SH-SY5Y (cell line): Measurements from ENCODE around the gene MED13.

Experiments
- GATA2 ChIP-seq: IDR thresholded peaks from 2 replicates; pipeline ENCODE4 v1.6.1; 2011; ENCODE audit warnings: mild to moderate bottlenecking, low read depth, low read length
- GATA3 ChIP-seq: IDR thresholded peaks from 2 replicates; pipeline ENCODE4 v1.6.1; 2011; ENCODE audit warnings: low read depth, mild to moderate bottlenecking, low read length, moderate library complexity

DNA sequence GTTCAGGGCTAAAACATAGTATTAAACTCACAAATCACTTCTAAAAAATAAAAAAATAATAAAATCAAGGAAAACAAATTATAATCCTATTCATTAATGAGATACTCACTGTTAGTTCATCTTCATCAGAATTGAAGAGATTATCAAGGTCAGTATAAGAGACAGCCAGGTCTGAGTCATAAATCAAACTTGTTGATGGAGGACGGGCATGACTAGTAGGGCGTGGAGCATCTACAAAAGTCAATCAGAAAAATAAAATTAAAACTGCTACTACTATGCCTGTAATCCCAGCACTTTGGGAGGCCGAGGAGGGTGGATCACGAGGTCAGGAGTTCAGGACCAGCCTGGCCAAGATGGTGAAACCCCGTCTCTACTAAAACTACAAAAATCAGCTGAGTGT, 78.2 kb downstream of the MED13 start:
- TF ChIP-seq GATA3 (no peak), GATA2 (no peak)
